GM23248 (cell line): ENCODE results near the gene KIF16B. TPM values are rescaled to one million over a fixed set of nuclear protein-coding genes. Genes with fewer than 3 reads are reported as not detected.
A peak's percentile ranks its signal among the peaks of the same experiment; 100 is the strongest.

ENCODE experiments used
- DNase-seq: peaks from one replicate; pipeline ENCODE4 v3.0.0-alpha.2; 2015
- H2AFZ ChIP-seq: fragments of 200-600 bp; sonication (generic); 2 replicates; pipeline ENCODE4 v1.6.1; 2016; ENCODE audit warnings: antibody characterized with exemption
- H3F3A ChIP-seq: fragments of 200-600 bp; sonication (generic); 2 replicates; pipeline ENCODE4 v1.6.1; 2016; ENCODE audit warnings: mild to moderate bottlenecking, antibody characterized with exemption, mixed run types; ENCODE audit not compliant: insufficient read depth
- H3K27ac ChIP-seq: fragments of 200-600 bp; sonication (generic); 2 replicates; pipeline ENCODE4 v1.5.1; 2016; ENCODE audit warnings: mild to moderate bottlenecking
- H3K27me3 ChIP-seq: fragments of 200-600 bp; sonication (generic); replicated peaks from 2 replicates; pipeline ENCODE4 v1.6.1; 2016; ENCODE audit warnings: mild to moderate bottlenecking; ENCODE audit not compliant: insufficient read depth
- H3K36me3 ChIP-seq: fragments of 200-600 bp; sonication (generic); 2 replicates; pipeline ENCODE4 v1.6.1; 2016; ENCODE audit warnings: low read depth, mild to moderate bottlenecking
- H3K4me1 ChIP-seq: fragments of 200-600 bp; sonication (generic); 2 replicates; pipeline ENCODE4 v1.6.1; 2016; ENCODE audit warnings: mild to moderate bottlenecking; ENCODE audit not compliant: insufficient read depth
- H3K4me2 ChIP-seq: fragments of 200-600 bp; sonication (generic); one replicate; pipeline ENCODE4 v1.6.1; 2016; ENCODE audit warnings: mild to moderate bottlenecking; ENCODE audit not compliant: unreplicated experiment
- H3K4me3 ChIP-seq: fragments of 200-600 bp; sonication (generic); 2 replicates; pipeline ENCODE4 v1.5.1; 2016; ENCODE audit warnings: mild to moderate bottlenecking
- H3K79me2 ChIP-seq: fragments of 200-600 bp; sonication (generic); 2 replicates; pipeline ENCODE4 v1.6.1; 2016; ENCODE audit warnings: mild to moderate bottlenecking; ENCODE audit not compliant: insufficient read depth
- H3K9ac ChIP-seq: fragments of 200-600 bp; sonication (generic); 2 replicates; pipeline ENCODE4 v1.6.1; 2016; ENCODE audit warnings: mild to moderate bottlenecking
- H3K9me2 ChIP-seq: fragments of 200-600 bp; sonication (generic); 2 replicates; pipeline ENCODE4 v1.6.1; 2016; ENCODE audit warnings: mixed run types, mild to moderate bottlenecking, moderate library complexity; ENCODE audit not compliant: insufficient read depth
- H3K9me3 ChIP-seq: fragments of 200-600 bp; sonication (generic); one replicate; pipeline ENCODE4 v1.6.1; 2017; ENCODE audit warnings: low read depth
- H4K20me1 ChIP-seq: fragments of 200-600 bp; sonication (generic); 2 replicates; pipeline ENCODE4 v1.6.0; 2016; ENCODE audit not compliant: insufficient read depth
- EZH2 ChIP-seq: fragments of 200-600 bp; sonication (generic); IDR thresholded peaks from 2 replicates; pipeline ENCODE4 v1.6.1; 2018; ENCODE audit warnings: antibody characterized with exemption, mild to moderate bottlenecking; ENCODE audit not compliant: insufficient read depth, poor library complexity, severe bottlenecking
- EZH2phosphoT487 ChIP-seq: fragments of 200-600 bp; sonication (generic); IDR thresholded peaks from 2 replicates; pipeline ENCODE4 v1.6.1; 2018; ENCODE audit warnings: antibody characterized with exemption, moderate library complexity, mild to moderate bottlenecking, low read depth; ENCODE audit not compliant: insufficient read depth
- WGBS, 2 experiments: methylation state at CpG; one replicate each; pipeline ENCODE4 v1.1.6; 2015 to 2017; ENCODE audit warnings: low lambda C conversion rate in 2 of 2, low coverage in 1 of 2; ENCODE audit errors: missing lambda C conversion rate in 2 of 2; 5-methylcytosine and 5-hydroxymethylcytosine counted together
- in situ Hi-C: fragments of 300-500 bp; cut with MboI; formaldehyde crosslinking; loops from 2 replicates; pipeline ENCODE4 v1.15.0; 2020
- polyA plus RNA-seq: library from polyadenylated mRNA; unstranded; fragments of >200 nt; fragmentation: Nextera tagmentation; extraction: Ambion mirVana; gene quantifications from 2 replicates; pipeline ENCODE4 v1.2.1, GENCODE V29; 2016
- total RNA-seq: library from RNA; depleted of rRNA; stranded (reverse); fragments of >200 nt; shearing (Covaris generic); gene quantifications from 2 replicates; pipeline ENCODE4 v1.2.3, GENCODE V29; 2014

KIF16B gene
- total and polyA plus RNA-seq, 2 experiments from 2014 or later, result 1.7 to 2.6 TPM

GRCh38 chr20:16580147-16580546 is 6.9 kb upstream of the KIF16B start:
- Histone ChIP-seq H3K79me2 (no peaks in the 10 kb centered on the region), H3K4me3 (0 out of 2 replicates have a peak overlapping the region, but pooled peaks have one; percentile 14), H4K20me1 (no peaks in the 10 kb centered on the region), H3K9me2 (no peaks in the 10 kb centered on the region), H3K9me3 (no peaks in the 10 kb centered on the region), H2AFZ (no peak overlapping the region), H3K36me3 (no peaks in the 10 kb centered on the region), H3K27me3 (no peaks in the 10 kb centered on the region), H3K4me1 (peaks cover 18% of the 10 kb centered on the region), H3K9ac (no peak overlapping the region), H3K4me2 (peak overlapping the region; percentile 59), H3F3A (peaks cover 20% of the 10 kb centered on the region), H3K27ac (peak overlapping the region; percentile 54)
- TF ChIP-seq EZH2phosphoT487, result no peak
- no peak for TF ChIP-seq EZH2
- in situ Hi-C loops, result no loop called here
- WGBS, 2 experiments, result 15 to 16% methylated on average over 3 of the region's 3 CpGs
- peak; percentile 90 for DNase-seq

GRCh38 chr20:16576219-16576618 is 3.0 kb upstream of the KIF16B start:
- Histone ChIP-seq H3K36me3 (no peaks in the 10 kb centered on the region), H3K4me3 (no peak overlapping the region), H3K9me2 (no peaks in the 10 kb centered on the region), H4K20me1 (no peaks in the 10 kb centered on the region), H3K79me2 (no peaks in the 10 kb centered on the region), H3K4me2 (no peak overlapping the region), H3K9ac (no peak overlapping the region), H3K9me3 (no peaks in the 10 kb centered on the region), H2AFZ (no peak overlapping the region), H3F3A (peaks cover 15% of the 10 kb centered on the region), H3K4me1 (peaks cover 18% of the 10 kb centered on the region), H3K27ac (no peak overlapping the region), H3K27me3 (no peaks in the 10 kb centered on the region)
- in situ Hi-C loops, result no loop called here
- 96 to 97% methylated on average over 8 of the region's 8 CpGs for WGBS, 2 experiments
- no peak for DNase-seq
- TF ChIP-seq EZH2 (no peak), EZH2phosphoT487 (no peak)

GRCh38 chr20:16575390-16576140 is 2.3 kb upstream of the KIF16B start:
- whole genome bisulfite sequencing, 2 experiments, result 49 to 50% methylated on average over 18 of the region's 18 CpGs
- Histone ChIP-seq H3K9me3 (no peaks in the 10 kb centered on the region), H3K36me3 (no peaks in the 10 kb centered on the region), H3K9ac (peak overlapping the region; percentile 67), H2AFZ (peak overlapping the region; percentile 95), H3K79me2 (no peaks in the 10 kb centered on the region), H3K9me2 (no peaks in the 10 kb centered on the region), H4K20me1 (no peaks in the 10 kb centered on the region), H3K4me1 (peaks cover 15% of the 10 kb centered on the region), H3K27ac (0 out of 2 replicates have a peak overlapping the region, but pooled peaks have one; percentile 15), H3K27me3 (no peaks in the 10 kb centered on the region), H3K4me3 (peak overlapping the region; percentile 76), H3K4me2 (peak overlapping the region; percentile 93), H3F3A (peaks cover 12% of the 10 kb centered on the region)
- TF ChIP-seq EZH2phosphoT487 (no peak), EZH2 (no peak)
- no peak for DNase-seq
- in situ Hi-C loops, result no loop called here

GRCh38 chr20:16574656-16575355 is 1.6 kb upstream of the KIF16B start:
- no peaks in the 10 kb centered on the region for H3K9me2 ChIP-seq
- H3F3A ChIP-seq, result peaks cover 6% of the 10 kb centered on the region
- peak; percentile 79 for DNase-seq
- H3K27ac ChIP-seq, result 0 out of 2 replicates have a peak overlapping the region, but pooled peaks have one; percentile 15
- peaks cover 7% of the 10 kb centered on the region for H3K4me1 ChIP-seq
- H3K4me2 ChIP-seq, result peak overlapping the region; percentile 93
- H4K20me1 ChIP-seq, result no peaks in the 10 kb centered on the region
- in situ Hi-C loops, result no loop called here
- H3K9me3 ChIP-seq, result no peaks in the 10 kb centered on the region
- no peaks in the 10 kb centered on the region for H3K27me3 ChIP-seq
- peak overlapping the region; percentile 95 for H2AFZ ChIP-seq
- no peaks in the 10 kb centered on the region for H3K79me2 ChIP-seq
- peak overlapping the region; percentile 76 for H3K4me3 ChIP-seq
- WGBS, 2 experiments, result 7 to 9% methylated on average over 38 to 39 of the region's 39 CpGs
- peak overlapping the region; percentile 67 for H3K9ac ChIP-seq
- no peaks in the 10 kb centered on the region for H3K36me3 ChIP-seq
- TF ChIP-seq EZH2, result no peak
